ENCODE measurements around the gene CYP4V2.

DNA sequence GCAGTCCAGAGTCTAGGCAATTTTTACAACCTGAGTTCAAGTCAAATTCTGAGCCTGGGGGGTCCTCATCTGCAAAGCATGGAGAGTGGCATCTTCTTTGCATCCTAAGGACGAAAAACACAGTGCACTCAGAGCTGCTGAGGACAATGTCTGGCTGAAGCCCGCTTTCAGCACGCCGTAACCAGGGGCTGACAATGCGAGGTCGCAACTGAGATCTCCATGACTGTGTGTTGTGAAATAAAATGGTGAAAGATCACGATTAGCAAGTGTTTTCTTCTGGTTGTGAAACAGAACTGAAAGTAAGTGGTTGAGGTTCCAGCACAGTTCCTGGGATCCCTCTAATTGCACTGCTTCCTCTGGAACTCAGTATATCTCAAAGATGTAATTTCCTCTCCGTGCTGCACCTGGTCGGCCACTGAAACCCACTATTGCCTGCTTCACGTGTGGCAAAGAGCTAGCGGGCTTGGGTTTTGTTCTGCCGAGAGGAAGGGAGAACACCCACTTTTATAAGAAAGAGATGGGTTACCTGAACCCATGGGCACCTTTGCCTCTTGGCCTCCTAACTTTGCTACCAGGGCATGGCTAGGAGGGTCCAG is 66.9 kb downstream of the CYP4V2 start:
- TF ChIP-seq GATA2 (IDR thresholded peaks at IDR 0.05; ENCODE audit: low read depth, low read length) (no peak), GATA3 (IDR thresholded peaks at IDR 0.05; ENCODE audit: low read depth, low read length) (no peak)

Data from SH-SY5Y (cell line).